ENCODE measurements around the gene CHCHD6.

CHCHD6 gene, protein sequence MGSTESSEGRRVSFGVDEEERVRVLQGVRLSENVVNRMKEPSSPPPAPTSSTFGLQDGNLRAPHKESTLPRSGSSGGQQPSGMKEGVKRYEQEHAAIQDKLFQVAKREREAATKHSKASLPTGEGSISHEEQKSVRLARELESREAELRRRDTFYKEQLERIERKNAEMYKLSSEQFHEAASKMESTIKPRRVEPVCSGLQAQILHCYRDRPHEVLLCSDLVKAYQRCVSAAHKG

DNA sequence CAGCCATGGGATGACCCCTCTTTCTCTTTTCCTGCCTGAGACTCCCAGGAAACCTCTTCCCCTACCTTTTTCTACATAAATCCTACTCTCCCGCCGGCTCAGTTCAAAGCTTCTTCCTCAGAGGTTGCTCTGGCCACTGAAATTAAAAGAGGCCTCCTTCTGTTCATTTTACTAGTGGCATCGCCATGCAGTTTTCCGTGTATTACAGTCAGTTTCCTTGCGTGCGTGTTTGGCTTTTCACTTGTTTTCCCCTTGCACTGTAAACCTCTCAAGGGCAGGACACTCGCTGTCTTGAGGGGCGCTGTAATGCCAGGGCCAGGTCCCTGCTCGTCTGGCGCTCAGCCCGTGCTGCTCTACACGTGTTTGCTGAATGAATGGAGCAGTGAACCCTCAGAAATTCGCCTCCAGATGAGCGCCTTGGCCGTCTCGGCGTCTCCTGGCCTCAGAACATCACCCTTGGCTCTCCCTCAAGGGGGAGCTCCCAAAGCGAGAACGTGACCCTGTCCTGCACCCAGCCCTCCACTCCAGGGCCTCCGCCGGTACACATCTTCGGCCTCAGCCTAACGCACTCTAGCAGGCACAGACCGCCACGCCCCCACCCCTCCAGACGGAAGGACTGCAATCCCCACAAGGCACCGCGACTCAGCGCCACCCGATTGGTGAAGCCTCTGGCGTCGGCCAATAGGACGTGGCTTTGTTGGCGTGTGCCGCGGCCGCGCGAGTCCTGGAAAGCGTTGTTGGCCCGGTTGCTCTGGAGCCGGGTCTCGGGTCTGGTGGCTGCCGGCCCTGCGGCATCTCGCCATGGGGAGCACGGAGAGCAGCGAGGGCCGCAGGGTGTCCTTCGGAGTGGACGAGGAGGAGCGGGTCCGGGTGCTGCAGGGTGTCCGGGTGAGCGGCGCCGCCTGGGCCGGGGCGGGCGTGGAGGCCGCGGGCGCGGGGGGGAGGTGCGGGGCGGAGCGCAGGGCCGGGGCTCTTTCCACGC lies at the start of gene CHCHD6:
Gene CHCHD6 (plus strand): TSS at position 729 of the 982 bp plus-strand sequence. CDS start 73 bp downstream, at position 802.
- peaks cover 6% of the 10 kb centered on the region; the same call in 1 of the 2 replicates for H3K4me1 ChIP-seq (ENCODE audit: insufficient read depth, low read length)
- peak within 1 kb of the TSS; percentile 65 for H3K9ac ChIP-seq (ENCODE audit: low read depth, low read length)
- H3K36me3 ChIP-seq (ENCODE audit: insufficient read depth, low read length): no peaks in the 10 kb centered on the region
- H3K9me3 ChIP-seq (ENCODE audit: control insufficient read depth, insufficient read depth, low read length): no peaks in the 10 kb centered on the region

DNA sequence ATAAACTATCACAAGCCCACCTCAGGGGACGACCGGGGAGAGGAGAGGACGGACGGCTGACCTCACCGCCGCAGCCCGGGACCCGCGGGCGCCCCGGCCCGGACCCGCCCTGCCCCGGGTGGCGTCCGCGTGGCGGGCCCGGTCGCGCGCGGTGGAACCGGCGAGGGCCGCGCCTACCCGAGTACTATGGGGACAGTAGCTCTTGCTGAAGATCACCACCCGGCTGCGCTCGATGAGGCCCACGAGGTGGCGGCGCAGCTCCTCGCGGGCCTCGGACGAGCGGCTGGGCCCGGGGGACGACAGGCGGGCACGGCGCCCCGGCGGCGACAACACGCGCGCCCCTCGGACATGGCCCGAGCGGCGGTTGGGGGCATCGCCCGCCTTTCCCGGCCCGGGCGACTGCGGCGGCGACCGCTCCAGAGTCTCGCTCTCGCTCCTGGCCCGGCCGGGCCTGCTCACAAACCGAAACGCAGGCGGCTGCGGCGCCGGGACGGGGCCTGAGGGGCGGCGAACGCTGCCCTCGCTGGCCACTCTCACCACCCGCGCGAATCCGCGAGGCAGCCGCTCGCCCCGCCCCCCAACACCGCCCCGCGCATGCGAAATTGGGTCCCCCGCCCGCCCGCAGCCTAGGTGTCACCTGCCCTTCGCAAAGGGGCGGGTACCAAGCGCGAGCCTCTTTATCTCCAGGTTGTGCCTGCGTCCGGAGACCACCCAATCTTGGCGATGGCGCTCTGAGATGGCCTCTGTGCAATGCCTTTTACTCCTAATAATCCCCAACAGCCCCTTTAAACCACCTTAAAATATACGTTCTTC lies 49.3 kb upstream of the CHCHD6 start, which contains the start of gene TXNRD3:
Gene TXNRD3 (minus strand): TSS at position 554 of the 813 bp plus-strand sequence.
- Histone ChIP-seq H3K4me1 (ENCODE audit: insufficient read depth, low read length) (no peaks in the 10 kb centered on the region), H3K36me3 (ENCODE audit: insufficient read depth, low read length) (no peaks in the 10 kb centered on the region), H3K9ac (ENCODE audit: low read depth, low read length) (peak within 1 kb of the TSS; percentile 78), H3K9me3 (ENCODE audit: control insufficient read depth, insufficient read depth, low read length) (no peaks in the 10 kb centered on the region)

GRCh38 chr3:126655887-126656286 lies 48.2 kb upstream of the CHCHD6 start:
- no peaks in the 10 kb centered on the region for H3K4me1 ChIP-seq (ENCODE audit: insufficient read depth, low read length)
- no peaks in the 10 kb centered on the region for H3K9me3 ChIP-seq (ENCODE audit: control insufficient read depth, insufficient read depth, low read length)
- H3K36me3 ChIP-seq (ENCODE audit: insufficient read depth, low read length): no peaks in the 10 kb centered on the region
- H3K9ac ChIP-seq (ENCODE audit: low read depth, low read length): no peak overlapping the region

- Histone ChIP-seq H3K9ac (ENCODE audit: low read depth, low read length) (no peak overlapping the region), H3K36me3 (ENCODE audit: insufficient read depth, low read length) (no peaks in the 10 kb centered on the region), H3K9me3 (ENCODE audit: control insufficient read depth, insufficient read depth, low read length) (0 out of 2 replicates have a peak, but pooled peaks cover 3% of the 10 kb centered on the region), H3K4me1 (ENCODE audit: insufficient read depth, low read length) (no peaks in the 10 kb centered on the region)
These were observed 47.5 kb upstream of the CHCHD6 start for GRCh38 chr3:126656371-126657134.

DNA sequence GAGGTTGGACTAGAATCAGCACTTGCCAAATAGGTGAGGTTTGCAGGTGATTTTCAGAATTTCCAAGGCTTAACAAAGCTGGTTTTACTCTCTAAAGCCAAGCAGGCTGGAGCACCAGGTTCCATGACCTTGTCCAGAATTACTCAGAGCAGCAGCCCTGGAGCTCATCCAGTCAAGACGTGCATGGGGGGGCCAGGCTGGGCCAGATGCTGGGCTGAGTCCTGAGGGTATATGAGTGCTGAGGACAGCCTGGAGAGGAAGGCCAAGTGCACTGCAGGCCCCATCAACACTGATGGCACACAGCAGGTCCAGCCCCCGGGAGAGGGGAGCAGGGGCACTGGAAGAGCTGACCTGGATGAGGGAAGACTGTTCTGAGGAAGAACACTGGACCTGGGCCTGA lies 46.1 kb upstream of the CHCHD6 start:
- Histone ChIP-seq H3K9me3 (ENCODE audit: control insufficient read depth, insufficient read depth, low read length) (0 out of 2 replicates have a peak, but pooled peaks cover 3% of the 10 kb centered on the region), H3K4me1 (ENCODE audit: insufficient read depth, low read length) (no peaks in the 10 kb centered on the region), H3K36me3 (ENCODE audit: insufficient read depth, low read length) (no peaks in the 10 kb centered on the region), H3K9ac (ENCODE audit: low read depth, low read length) (no peak overlapping the region)

DNA sequence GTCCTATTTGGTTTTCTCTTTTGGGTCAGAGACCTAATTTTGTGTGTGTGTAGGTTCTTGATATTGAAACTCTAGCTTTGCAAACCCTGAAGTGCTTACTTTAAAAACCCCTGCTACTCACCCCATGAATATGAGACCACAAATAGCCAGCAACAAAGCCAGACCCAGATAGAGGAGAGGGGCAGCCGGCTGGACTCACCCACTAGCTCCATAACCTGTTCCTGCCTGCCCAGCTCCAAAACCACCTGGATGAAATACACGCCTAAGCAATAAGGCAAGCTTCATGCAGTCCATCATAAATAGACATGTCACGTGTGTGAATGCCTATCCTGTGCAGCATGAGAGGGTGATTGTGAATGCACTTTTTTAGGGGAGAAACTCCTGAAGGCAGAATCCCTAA lies 45.5 kb upstream of the CHCHD6 start:
- 0 out of 2 replicates have a peak, but pooled peaks cover 3% of the 10 kb centered on the region for H3K9me3 ChIP-seq (ENCODE audit: control insufficient read depth, insufficient read depth, low read length)
- no peaks in the 10 kb centered on the region for H3K36me3 ChIP-seq (ENCODE audit: insufficient read depth, low read length)
- no peak overlapping the region for H3K9ac ChIP-seq (ENCODE audit: low read depth, low read length)
- no peaks in the 10 kb centered on the region for H3K4me1 ChIP-seq (ENCODE audit: insufficient read depth, low read length)

DNA sequence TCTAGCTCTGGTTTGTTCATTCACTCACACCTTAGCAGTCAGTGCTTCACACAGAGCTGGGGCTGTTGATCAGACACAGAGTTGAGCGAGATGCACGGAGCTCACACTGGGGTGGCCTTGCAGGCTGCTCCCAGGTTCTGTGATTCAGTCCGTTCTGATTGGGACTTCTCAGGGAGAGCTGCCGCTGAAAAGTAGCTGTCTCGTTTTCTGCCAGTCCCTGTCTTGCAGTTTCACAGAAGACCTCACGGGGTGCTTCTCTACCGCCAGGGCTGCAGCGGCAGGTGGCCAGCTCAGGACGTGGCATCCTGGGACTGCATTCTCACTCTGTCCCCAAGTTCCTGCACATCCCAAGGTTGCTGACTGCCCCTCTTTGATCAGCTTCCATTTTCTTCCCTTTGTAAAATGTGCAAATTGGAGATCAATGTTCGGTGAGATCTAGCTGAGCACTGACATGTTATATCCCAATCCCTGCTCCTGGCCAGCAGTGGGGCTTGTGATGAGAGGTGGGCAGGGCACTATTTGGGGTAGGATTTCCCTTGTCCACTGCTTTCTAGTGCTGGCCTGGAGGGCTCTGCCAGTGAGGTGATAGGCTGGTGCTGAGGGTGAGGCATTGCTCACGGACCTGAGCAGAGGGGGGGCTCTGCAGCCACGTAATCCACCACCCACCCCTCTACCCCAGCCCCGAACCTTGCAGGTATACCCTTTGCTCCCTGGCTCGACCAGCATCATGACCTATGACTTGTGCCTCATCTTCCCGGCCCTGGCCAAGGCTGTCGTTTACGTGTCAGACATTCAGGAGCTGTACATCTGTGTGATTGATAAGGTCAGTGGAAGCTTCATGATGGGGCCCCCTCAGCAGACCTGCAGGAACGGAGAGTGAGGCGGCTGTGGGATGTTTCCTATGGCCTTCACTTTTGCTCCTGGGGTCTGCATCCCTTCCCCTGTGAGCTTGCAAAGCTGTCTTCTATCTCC lies 43.8 kb upstream of the CHCHD6 start:
- Histone ChIP-seq H3K9me3 (ENCODE audit: control insufficient read depth, insufficient read depth, low read length) (0 out of 2 replicates have a peak, but pooled peaks cover 3% of the 10 kb centered on the region), H3K36me3 (ENCODE audit: insufficient read depth, low read length) (no peaks in the 10 kb centered on the region), H3K9ac (ENCODE audit: low read depth, low read length) (no peak overlapping the region), H3K4me1 (ENCODE audit: insufficient read depth, low read length) (no peaks in the 10 kb centered on the region)

DNA sequence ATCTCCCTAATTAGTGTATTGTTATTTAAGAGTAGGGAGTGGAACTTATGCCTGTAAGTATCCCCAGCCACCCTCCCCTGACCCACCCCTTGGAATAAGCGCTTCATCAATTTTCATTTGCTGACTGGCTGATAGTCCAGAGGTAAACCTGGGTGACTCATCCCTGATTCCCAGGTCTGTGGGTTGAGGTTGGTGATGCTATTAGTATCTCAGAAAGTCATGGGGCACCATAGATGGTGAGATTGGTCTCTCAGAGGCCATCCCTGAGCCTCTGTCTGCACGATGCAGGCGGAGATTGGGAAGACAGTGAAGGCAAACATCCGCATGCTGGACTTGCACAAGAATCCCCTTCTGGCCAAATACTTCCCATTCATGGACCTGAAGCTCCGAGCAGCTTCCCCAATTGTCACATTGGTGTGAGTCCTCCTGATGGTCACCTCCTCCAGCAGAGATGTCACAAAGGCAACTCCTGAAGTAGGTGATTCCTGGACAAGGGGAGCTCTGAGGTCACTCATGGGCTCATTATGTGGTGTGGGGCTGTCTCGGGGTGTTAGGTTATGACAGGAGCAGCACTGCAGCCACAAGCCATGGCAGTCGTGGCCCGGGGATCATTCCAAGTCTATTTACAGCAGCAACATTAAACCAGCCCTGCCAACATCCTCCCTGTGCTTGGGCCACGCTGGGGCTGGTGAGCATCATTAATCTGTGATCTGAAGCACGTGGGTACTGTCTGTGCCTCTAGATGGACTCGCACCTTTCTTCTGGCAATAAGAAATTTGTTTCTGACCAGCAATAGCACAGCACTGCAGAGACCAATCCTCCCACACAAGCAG lies 42.3 kb upstream of the CHCHD6 start:
- no peak overlapping the region for H3K9ac ChIP-seq (ENCODE audit: low read depth, low read length)
- H3K36me3 ChIP-seq (ENCODE audit: insufficient read depth, low read length): no peaks in the 10 kb centered on the region
- H3K9me3 ChIP-seq (ENCODE audit: control insufficient read depth, insufficient read depth, low read length): 0 out of 2 replicates have a peak, but pooled peaks cover 3% of the 10 kb centered on the region
- H3K4me1 ChIP-seq (ENCODE audit: insufficient read depth, low read length): no peaks in the 10 kb centered on the region

DNA sequence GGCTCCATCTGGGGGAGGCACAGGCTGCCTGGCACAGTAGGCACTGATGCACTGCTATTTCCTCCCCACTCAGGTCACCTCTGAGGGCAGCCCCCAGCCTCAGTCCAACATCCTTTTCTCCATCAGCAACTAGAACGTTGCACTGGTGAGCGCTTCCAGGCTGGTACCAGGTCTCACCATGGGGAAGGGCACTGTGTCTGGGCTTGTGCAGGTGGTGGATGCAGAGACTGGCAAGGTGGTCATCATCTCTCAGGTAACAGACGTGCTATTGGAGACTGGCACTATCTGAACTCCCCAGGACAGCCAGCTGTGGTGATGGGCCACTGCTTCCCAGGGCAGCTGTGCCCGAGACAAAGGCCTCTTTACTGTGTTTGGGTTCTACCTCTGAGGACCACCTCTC lies 40.8 kb upstream of the CHCHD6 start:
- Histone ChIP-seq H3K36me3 (ENCODE audit: insufficient read depth, low read length) (no peaks in the 10 kb centered on the region), H3K4me1 (ENCODE audit: insufficient read depth, low read length) (no peaks in the 10 kb centered on the region), H3K9ac (ENCODE audit: low read depth, low read length) (no peak overlapping the region), H3K9me3 (ENCODE audit: control insufficient read depth, insufficient read depth, low read length) (0 out of 2 replicates have a peak, but pooled peaks cover 3% of the 10 kb centered on the region)

DNA sequence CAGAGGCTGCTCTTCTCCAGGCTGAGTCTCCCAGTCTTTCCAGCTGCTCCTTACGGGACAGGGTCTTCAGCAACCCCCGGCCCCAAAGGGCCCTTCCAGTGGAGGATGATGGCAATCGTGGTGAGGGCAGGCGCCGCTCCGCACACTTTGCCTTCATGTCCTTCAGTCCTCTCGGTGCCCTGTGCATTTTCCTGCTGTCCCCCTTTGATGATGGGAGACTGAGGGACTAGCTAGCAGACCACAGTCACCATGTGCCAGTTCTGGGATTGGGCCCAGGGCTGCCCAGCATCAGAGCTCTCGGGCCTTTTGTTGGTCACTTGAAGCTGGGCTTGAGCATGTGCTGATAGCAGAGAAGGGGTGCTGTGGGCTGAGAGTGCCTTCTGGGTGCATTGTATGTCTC lies 40.3 kb upstream of the CHCHD6 start:
- no peak overlapping the region for H3K9ac ChIP-seq (ENCODE audit: low read depth, low read length)
- 0 out of 2 replicates have a peak, but pooled peaks cover 3% of the 10 kb centered on the region for H3K9me3 ChIP-seq (ENCODE audit: control insufficient read depth, insufficient read depth, low read length)
- H3K4me1 ChIP-seq (ENCODE audit: insufficient read depth, low read length): no peaks in the 10 kb centered on the region
- no peaks in the 10 kb centered on the region for H3K36me3 ChIP-seq (ENCODE audit: insufficient read depth, low read length)

DNA sequence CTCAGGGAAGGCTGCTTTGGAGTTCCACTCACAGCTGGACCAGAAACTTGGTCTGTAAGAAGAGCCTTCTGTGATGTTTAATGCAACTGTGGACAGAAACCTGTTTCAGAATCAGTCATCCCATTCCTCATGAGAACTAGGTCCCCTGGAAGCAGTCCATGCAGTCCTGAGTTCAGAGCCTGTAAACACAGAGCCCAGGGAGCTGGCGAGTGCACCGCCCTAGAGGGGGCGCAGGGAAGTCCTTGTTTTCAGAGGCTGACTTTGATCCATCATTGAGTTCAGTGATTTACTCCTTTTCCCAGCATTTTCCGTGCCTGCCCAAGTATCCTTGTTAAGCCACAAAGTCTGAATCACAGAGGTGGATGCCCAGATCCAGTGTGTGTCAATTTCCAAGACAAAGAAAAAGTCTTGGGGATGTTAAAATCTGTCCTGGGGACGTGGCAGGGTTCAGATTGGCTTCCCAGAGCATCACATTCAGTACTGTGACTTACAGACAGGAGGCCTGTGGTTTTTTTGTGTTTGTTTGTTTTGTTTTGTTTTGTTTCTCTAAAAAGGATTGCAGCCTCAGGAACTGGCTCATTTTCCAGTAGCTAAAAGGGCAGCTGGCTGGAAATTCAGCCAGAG lies 39.3 kb upstream of the CHCHD6 start:
- Histone ChIP-seq H3K9me3 (ENCODE audit: control insufficient read depth, insufficient read depth, low read length) (0 out of 2 replicates have a peak, but pooled peaks cover 3% of the 10 kb centered on the region), H3K9ac (ENCODE audit: low read depth, low read length) (no peak overlapping the region), H3K4me1 (ENCODE audit: insufficient read depth, low read length) (no peaks in the 10 kb centered on the region), H3K36me3 (ENCODE audit: insufficient read depth, low read length) (no peaks in the 10 kb centered on the region)
